LNCAP (cell line): ENCODE measurements around the gene UBE2K.

Experiments used
- TF ChIP-seq, protein P1 (sequence below): fragments of 450-650 bp; IDR thresholded peaks from 2 replicates; pipeline ENCODE4 v1.5.1; 2017; ENCODE audit warnings: mild to moderate bottlenecking

The UBE2K gene

GRCh38 chr4:39697740-39698423, at the start of gene UBE2K:
Gene UBE2K, plus strand, starts transcription at chr4:39698136. Its CDS starts 192 bp downstream, at chr4:39698328.
- TF ChIP-seq, protein P1, sequence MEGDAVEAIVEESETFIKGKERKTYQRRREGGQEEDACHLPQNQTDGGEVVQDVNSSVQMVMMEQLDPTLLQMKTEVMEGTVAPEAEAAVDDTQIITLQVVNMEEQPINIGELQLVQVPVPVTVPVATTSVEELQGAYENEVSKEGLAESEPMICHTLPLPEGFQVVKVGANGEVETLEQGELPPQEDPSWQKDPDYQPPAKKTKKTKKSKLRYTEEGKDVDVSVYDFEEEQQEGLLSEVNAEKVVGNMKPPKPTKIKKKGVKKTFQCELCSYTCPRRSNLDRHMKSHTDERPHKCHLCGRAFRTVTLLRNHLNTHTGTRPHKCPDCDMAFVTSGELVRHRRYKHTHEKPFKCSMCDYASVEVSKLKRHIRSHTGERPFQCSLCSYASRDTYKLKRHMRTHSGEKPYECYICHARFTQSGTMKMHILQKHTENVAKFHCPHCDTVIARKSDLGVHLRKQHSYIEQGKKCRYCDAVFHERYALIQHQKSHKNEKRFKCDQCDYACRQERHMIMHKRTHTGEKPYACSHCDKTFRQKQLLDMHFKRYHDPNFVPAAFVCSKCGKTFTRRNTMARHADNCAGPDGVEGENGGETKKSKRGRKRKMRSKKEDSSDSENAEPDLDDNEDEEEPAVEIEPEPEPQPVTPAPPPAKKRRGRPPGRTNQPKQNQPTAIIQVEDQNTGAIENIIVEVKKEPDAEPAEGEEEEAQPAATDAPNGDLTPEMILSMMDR = no peak

- TF ChIP-seq, protein P1 = no peak
These were observed 49.7 kb upstream of the UBE2K start for GRCh38 chr4:39648213-39648612.

DNA sequence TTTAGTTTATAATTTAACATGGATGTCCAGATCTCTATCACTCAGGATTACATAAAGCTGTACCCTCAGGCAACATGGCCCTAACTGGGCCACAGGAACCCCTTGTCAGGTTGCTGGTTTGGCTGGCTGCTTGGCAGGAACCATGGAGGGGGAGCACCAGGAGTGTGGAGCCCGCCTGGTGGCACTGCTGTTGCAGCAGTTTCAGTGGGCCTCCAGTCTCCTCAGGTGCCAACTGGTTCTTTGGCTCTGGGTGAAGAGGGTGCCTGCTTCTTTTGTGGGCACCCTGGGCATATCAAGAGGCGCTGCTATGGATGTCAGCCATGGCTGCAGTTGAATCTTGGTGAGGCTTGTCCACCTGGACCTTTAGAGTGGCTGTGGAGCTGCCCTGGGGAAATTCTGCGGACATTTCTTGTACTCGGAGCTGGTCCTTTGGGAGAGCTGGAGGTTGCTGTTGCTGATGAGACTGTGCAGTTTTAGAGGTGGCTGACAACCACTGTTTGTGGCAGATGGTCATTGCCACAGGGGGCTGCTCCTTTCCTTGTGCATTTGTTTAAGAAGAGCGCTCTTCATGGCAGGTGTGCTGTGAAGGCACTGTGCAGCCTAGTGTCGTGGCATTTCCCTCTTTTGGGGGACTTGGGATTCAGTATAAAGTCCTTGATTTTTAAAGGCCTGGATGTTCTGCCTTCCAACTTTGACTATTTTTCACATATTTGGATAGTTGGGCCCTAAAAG, 48.9 kb upstream of the UBE2K start:
- TF ChIP-seq, protein P1 = no peak

DNA sequence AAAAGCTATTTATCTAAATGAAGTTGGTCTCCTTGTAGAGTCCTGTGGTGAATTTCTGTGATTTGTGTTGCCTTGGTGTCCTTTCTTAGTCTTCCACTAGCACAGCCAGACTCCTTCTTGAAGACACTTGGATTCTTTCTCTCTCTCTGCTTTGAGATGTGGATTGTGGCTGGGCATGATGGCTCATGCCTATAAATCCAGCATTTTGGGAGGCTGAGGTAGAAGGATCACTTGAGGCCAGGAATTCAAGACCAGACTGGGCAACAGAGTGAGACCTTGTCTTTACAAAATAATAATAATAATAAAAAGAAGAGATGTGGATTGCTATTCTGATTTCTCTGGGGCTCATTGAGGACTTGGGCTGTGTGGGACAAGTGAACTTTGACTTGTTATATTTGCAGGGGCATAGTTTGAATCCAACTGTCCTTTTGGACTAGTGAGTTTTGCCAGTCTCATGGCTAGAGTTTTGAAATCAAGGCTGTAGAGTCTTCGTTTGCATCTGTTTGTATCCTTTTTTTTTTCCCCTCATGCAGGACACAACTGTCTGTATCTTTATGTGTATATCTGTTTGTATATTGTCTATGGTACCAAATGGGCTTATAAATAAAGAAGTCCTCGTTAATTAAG, 48.2 kb upstream of the UBE2K start:
- TF ChIP-seq, protein P1 = no peak

- TF ChIP-seq, protein P1 = no peak
These were observed 42.7 kb upstream of the UBE2K start for GRCh38 chr4:39655211-39655610.

GRCh38 chr4:39655876-39656275, 42.1 kb upstream of the UBE2K start:
- TF ChIP-seq, protein P1 = no peak

DNA sequence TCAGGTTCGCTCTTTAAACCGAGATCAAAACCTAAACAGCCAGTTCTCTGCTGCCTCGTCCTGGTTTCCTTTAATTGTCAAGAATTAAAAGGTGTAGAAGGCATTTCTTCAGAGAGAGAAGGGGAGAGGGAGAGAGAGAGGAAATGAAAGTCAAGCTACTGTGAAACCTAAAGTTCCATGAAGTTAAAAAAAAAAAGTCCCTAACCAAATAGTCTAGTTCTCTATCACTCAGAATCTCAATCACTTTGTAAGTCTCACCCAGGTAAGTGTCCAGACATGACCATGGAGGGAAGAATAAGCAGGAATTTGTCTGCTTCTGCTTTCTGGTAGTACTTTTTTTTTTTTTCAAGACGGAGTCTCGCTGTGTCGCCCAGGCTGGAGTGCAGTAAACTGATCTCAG, 40.5 kb upstream of the UBE2K start:
- TF ChIP-seq, protein P1 = no peak
